Measurements from ENCODE around the gene GPR37L1. TPM values are rescaled to one million over a fixed set of nuclear protein-coding genes. Genes with fewer than 3 reads are reported as not detected.
A peak's percentile ranks its signal among the peaks of the same experiment; 100 is the strongest.

Gene GPR37L1
- total and polyA plus RNA-seq, 2 of the 8 experiments (the other 6 are each of a cell fraction or from before 2014, with no cell fraction given) = 0.13 to 0.23 TPM

DNA sequence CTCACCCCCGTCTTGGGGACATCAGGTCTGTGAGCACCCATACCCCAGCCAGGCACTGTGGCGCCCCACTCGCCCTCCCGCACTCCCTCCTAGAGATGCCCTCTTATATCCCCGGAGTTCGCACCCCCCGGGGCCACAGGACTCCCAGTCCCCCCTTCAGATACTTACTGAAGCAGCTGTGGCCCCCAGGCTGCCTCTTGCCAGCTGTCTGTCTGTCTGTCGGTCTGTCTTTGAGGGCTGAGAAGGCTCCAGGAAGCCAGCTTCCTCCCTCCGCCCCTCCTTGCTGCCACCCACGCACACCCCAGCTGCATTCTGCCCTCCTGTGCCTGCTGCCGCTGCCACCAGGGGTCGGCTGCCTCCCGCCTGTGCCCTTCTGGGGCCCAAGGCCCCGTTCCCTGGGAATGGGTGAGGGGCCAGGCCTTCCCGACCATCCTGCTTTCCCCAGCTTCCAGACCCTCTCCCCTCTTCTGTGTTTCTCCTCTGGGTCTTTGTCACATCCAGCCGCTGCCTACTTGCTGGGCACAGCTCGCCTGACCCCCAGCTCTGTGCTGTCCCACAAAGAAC lies 37.7 kb downstream of the GPR37L1 start, which contains the start of gene PTPN7:
Gene PTPN7 (minus strand): TSS at position 226 of the 564 bp plus-strand sequence. CDS start 1,200 bp downstream, outside the sequence.
- FAIRE-seq = no peak
- Histone ChIP-seq H2BK15ac (ENCODE audit: low read length) (peak within 1 kb of the TSS; percentile 92), H3K23me2 (ENCODE audit: low read depth, low read length) (no peaks in the 10 kb centered on the region), H3K79me1 (ENCODE audit: low read depth, low read length) (no peaks in the 10 kb centered on the region), H3K36me3 (ENCODE audit: control insufficient read depth in 2 of 4, insufficient read depth in 4 of 4, low read length in 3 of 4) (no peaks in the 10 kb centered on the region), H2AFZ (ENCODE audit: low read length) (0 out of 2 replicates have a peak within 1 kb of the TSS, but pooled peaks have one; percentile 34), H2BK12ac (ENCODE audit: low read depth, low read length) (peak within 1 kb of the TSS; percentile 92; the same call in 1 of the 2 replicates), H4K8ac (ENCODE audit: extremely low read depth, insufficient read depth, low read length) (0 out of 2 replicates have a peak within 1 kb of the TSS, but pooled peaks have one; percentile 63), H3K4me2 (ENCODE audit: insufficient read depth in 1 of 2, low read depth in 2 of 2, low read length in 2 of 2) (no peak within 1 kb of the TSS), H2BK120ac (replicated peaks; ENCODE audit: low read depth, low read length) (no peak within 1 kb of the TSS), H3K9me3 (ENCODE audit: insufficient read depth in 2 of 2, low read depth in 1 of 2, low read length in 1 of 2) (no peaks in the 10 kb centered on the region; a peak in 1 of 4 replicates), H3K4me3 (ENCODE audit: extremely low read depth in 1 of 4, insufficient read depth in 2 of 4, low read depth in 3 of 4, low read length in 4 of 4) (no peak within 1 kb of the TSS), H2BK20ac (ENCODE audit: low read length) (peak within 1 kb of the TSS; percentile 72; the same call in 1 of the 2 replicates), H3K4me1 (replicated peaks in 1 of 4; ENCODE audit: control insufficient read depth in 3 of 4, insufficient read depth in 4 of 4, low read length in 3 of 4) (peaks cover 2 to 29% (median 11%) of the 10 kb centered on the region in 4 experiments), H4K5ac (ENCODE audit: insufficient read length, low read depth, low read length) (no peak within 1 kb of the TSS), H2BK5ac (ENCODE audit: low read depth, low read length) (peak within 1 kb of the TSS; percentile 68; the same call in 1 of the 2 replicates), H3K23ac (ENCODE audit: insufficient read length) (no peak within 1 kb of the TSS), H3K14ac (ENCODE audit: insufficient read length) (no peak within 1 kb of the TSS), H3K79me2 (ENCODE audit: control insufficient read depth in 1 of 2, insufficient read depth in 2 of 2, low read length in 2 of 2) (no peaks in the 10 kb centered on the region), H3K27ac (ENCODE audit: low read depth, low read length) (no peak within 1 kb of the TSS), H2AK5ac (ENCODE audit: low read depth, low read length) (0 out of 2 replicates have a peak within 1 kb of the TSS, but pooled peaks have one; percentile 34), H3K56ac (replicated peaks; ENCODE audit: insufficient read length, low read depth, low read length) (no peak within 1 kb of the TSS), H3K18ac (ENCODE audit: extremely low read depth, low read length) (peak within 1 kb of the TSS; percentile 78), H4K20me1 (replicated peaks in 1 of 2; ENCODE audit: control insufficient read depth in 1 of 2, insufficient read depth in 2 of 2, low read length in 2 of 2) (no peaks in the 10 kb centered on the region), H4K91ac (replicated peaks; ENCODE audit: insufficient read length, low read length) (peak within 1 kb of the TSS; percentile 90), H3K4ac (replicated peaks; ENCODE audit: insufficient read length, low read depth, low read length) (no peak within 1 kb of the TSS), H3K9ac (replicated peaks in 1 of 4; ENCODE audit: extremely low read depth in 1 of 4, low read depth in 3 of 4, low read length in 3 of 4) (no peak within 1 kb of the TSS), H3K27me3 (replicated peaks in 1 of 4; ENCODE audit: control insufficient read depth in 3 of 4, extremely low read depth in 1 of 4, insufficient read depth in 3 of 4, low read length in 3 of 4) (no peaks in the 10 kb centered on the region)
- TF ChIP-seq EGR1 (IDR thresholded peaks at IDR 0.05; ENCODE audit: borderline replicate concordance, low read depth, low read length) (peak; percentile 64; the same call in 1 of the 2 replicates), ASH2L (IDR thresholded peaks at IDR 0.05; ENCODE audit: low read length) (no peak)
- TF ChIP-seq, protein P1, sequence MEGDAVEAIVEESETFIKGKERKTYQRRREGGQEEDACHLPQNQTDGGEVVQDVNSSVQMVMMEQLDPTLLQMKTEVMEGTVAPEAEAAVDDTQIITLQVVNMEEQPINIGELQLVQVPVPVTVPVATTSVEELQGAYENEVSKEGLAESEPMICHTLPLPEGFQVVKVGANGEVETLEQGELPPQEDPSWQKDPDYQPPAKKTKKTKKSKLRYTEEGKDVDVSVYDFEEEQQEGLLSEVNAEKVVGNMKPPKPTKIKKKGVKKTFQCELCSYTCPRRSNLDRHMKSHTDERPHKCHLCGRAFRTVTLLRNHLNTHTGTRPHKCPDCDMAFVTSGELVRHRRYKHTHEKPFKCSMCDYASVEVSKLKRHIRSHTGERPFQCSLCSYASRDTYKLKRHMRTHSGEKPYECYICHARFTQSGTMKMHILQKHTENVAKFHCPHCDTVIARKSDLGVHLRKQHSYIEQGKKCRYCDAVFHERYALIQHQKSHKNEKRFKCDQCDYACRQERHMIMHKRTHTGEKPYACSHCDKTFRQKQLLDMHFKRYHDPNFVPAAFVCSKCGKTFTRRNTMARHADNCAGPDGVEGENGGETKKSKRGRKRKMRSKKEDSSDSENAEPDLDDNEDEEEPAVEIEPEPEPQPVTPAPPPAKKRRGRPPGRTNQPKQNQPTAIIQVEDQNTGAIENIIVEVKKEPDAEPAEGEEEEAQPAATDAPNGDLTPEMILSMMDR (IDR thresholded peaks at IDR 0.05; ENCODE audit: control extremely low read depth in 1 of 3, insufficient read depth in 1 of 3, low read depth in 1 of 3, low read length in 3 of 3) = peak; percentile 13 to 27 (median 15); a peak in 2 of 4 replicates
- CTCF ChIA-PET (ENCODE audit: partially characterized antibody) = interaction anchor here (0.6 to 2.7 kb wide), 11 partner anchors 13 to 1543 kb away, joined by 3 to 10 read pairs (median 4); no protein-coding TSS in a partner anchor
- WGBS, 2 experiments (ENCODE audit: extremely low coverage in 1 of 2, insufficient coverage in 1 of 2, insufficient read length in 1 of 2, insufficient replicate concordance in 2 of 2, low coverage in 1 of 2, low lambda C conversion rate in 2 of 2, missing lambda C conversion rate in 1 of 2) = 79% methylated on average over 16 of the region's 17 CpGs; no CpG with 5 or more reads in 1 of the 2 experiments
- POLR2A ChIA-PET (ENCODE audit: partially characterized antibody) = no interaction called here
- no peak for DNase-seq (ENCODE audit: low read depth in 1 of 2, low spot score in 2 of 2)
